ENCODE measurements around the gene KCNMA1.

GRCh38 chr10:76910184-76910962 lies 727.2 kb downstream of the KCNMA1 start:
- TF ChIP-seq, protein P1, sequence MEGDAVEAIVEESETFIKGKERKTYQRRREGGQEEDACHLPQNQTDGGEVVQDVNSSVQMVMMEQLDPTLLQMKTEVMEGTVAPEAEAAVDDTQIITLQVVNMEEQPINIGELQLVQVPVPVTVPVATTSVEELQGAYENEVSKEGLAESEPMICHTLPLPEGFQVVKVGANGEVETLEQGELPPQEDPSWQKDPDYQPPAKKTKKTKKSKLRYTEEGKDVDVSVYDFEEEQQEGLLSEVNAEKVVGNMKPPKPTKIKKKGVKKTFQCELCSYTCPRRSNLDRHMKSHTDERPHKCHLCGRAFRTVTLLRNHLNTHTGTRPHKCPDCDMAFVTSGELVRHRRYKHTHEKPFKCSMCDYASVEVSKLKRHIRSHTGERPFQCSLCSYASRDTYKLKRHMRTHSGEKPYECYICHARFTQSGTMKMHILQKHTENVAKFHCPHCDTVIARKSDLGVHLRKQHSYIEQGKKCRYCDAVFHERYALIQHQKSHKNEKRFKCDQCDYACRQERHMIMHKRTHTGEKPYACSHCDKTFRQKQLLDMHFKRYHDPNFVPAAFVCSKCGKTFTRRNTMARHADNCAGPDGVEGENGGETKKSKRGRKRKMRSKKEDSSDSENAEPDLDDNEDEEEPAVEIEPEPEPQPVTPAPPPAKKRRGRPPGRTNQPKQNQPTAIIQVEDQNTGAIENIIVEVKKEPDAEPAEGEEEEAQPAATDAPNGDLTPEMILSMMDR (IDR thresholded peaks at IDR 0.05) = no peak
- no peak for TF ChIP-seq FOSL2 (IDR thresholded peaks at IDR 0.05; ENCODE audit: borderline replicate concordance, low read depth)
- no peak for TF ChIP-seq RCOR1 (IDR thresholded peaks at IDR 0.05; ENCODE audit: low read length)
- no peak for TF ChIP-seq TAF1 (IDR thresholded peaks at IDR 0.05; ENCODE audit: borderline replicate concordance, low read depth, low read length)
- no peak for TF ChIP-seq RFX5 (IDR thresholded peaks at IDR 0.05; ENCODE audit: low read length)
- TF ChIP-seq FOXM1 (IDR thresholded peaks at IDR 0.05; ENCODE audit: low read depth) = no peak
- TF ChIP-seq POLR2AphosphoS5 (IDR thresholded peaks at IDR 0.05; ENCODE audit: low read depth, low read length) = no peak
- TF ChIP-seq MAX (IDR thresholded peaks at IDR 0.05; ENCODE audit: low read depth) = no peak
- TF ChIP-seq, protein P2, sequence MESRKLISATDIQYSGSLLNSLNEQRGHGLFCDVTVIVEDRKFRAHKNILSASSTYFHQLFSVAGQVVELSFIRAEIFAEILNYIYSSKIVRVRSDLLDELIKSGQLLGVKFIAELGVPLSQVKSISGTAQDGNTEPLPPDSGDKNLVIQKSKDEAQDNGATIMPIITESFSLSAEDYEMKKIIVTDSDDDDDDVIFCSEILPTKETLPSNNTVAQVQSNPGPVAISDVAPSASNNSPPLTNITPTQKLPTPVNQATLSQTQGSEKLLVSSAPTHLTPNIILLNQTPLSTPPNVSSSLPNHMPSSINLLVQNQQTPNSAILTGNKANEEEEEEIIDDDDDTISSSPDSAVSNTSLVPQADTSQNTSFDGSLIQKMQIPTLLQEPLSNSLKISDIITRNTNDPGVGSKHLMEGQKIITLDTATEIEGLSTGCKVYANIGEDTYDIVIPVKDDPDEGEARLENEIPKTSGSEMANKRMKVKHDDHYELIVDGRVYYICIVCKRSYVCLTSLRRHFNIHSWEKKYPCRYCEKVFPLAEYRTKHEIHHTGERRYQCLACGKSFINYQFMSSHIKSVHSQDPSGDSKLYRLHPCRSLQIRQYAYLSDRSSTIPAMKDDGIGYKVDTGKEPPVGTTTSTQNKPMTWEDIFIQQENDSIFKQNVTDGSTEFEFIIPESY (IDR thresholded peaks at IDR 0.05; ENCODE audit: borderline replicate concordance, low read depth) = no peak
- TF ChIP-seq MXI1 (IDR thresholded peaks at IDR 0.05; ENCODE audit: low read depth, low read length) = no peak
- TF ChIP-seq IRF3 (IDR thresholded peaks at IDR 0.05; ENCODE audit: low read depth, low read length) = no peak
- TF ChIP-seq GATA2 (CRISPR knock-in tag; IDR thresholded peaks at IDR 0.05) = no peak

Measured in SK-N-SH (cell line).